Inferior parietal cortex (tissue), 1 donor: ENCODE measurements around the gene KCNK5.
A peak's percentile ranks its signal among the peaks of the same experiment; 100 is the strongest.

Experiments
- DNase-seq: peaks from one replicate; pipeline ENCODE4 v3.0.0-alpha.2; 2016; ENCODE audit errors: extremely low spot score

KCNK5 gene

GRCh38 chr6:39228992-39229767 lies at the start of gene KCNK5:
Gene KCNK5, minus strand, starts transcription at chr6:39229475. Its CDS starts 364 bp downstream, at chr6:39229111.
- peak; percentile 45 for DNase-seq

- DNase-seq = no peak
Measured at GRCh38 chr6:39276379-39276995, 47.2 kb upstream of the KCNK5 start.

- no peak for DNase-seq
Measured at GRCh38 chr6:39274903-39275302, 45.6 kb upstream of the KCNK5 start.

GRCh38 chr6:39274471-39274870 lies 45.2 kb upstream of the KCNK5 start:
- DNase-seq = no peak

GRCh38 chr6:39273406-39273821 lies 44.1 kb upstream of the KCNK5 start:
- no peak for DNase-seq

GRCh38 chr6:39269961-39270360 lies 40.7 kb upstream of the KCNK5 start:
- DNase-seq = no peak

- no peak for DNase-seq
Measured at GRCh38 chr6:39268721-39269120, 39.4 kb upstream of the KCNK5 start.

GRCh38 chr6:39268171-39268570 lies 38.9 kb upstream of the KCNK5 start:
- DNase-seq = no peak

- DNase-seq = no peak
Measured at GRCh38 chr6:39266782-39267355, 37.6 kb upstream of the KCNK5 start.

GRCh38 chr6:39266375-39266774 lies 37.1 kb upstream of the KCNK5 start:
- no peak for DNase-seq

- no peak for DNase-seq
Measured at GRCh38 chr6:39263303-39264037, 34.2 kb upstream of the KCNK5 start.

GRCh38 chr6:39261751-39262150 lies 32.5 kb upstream of the KCNK5 start:
- DNase-seq = no peak

- DNase-seq = no peak
Measured at GRCh38 chr6:39260953-39261352, 31.7 kb upstream of the KCNK5 start.

GRCh38 chr6:39260456-39260855 lies 31.2 kb upstream of the KCNK5 start:
- no peak for DNase-seq

GRCh38 chr6:39256294-39256940 lies 27.1 kb upstream of the KCNK5 start:
- DNase-seq = no peak

- DNase-seq = no peak
Measured at GRCh38 chr6:39254999-39255535, 25.8 kb upstream of the KCNK5 start.

GRCh38 chr6:39251406-39251805 lies 22.1 kb upstream of the KCNK5 start:
- DNase-seq = no peak

GRCh38 chr6:39250507-39250906 lies 21.2 kb upstream of the KCNK5 start:
- no peak for DNase-seq

- DNase-seq = no peak
Measured at GRCh38 chr6:39249278-39249677, 20.0 kb upstream of the KCNK5 start.

GRCh38 chr6:39247667-39248194 lies 18.5 kb upstream of the KCNK5 start:
- no peak for DNase-seq

GRCh38 chr6:39243809-39244208 lies 14.5 kb upstream of the KCNK5 start:
- no peak for DNase-seq
